HepG2 (cell line): ENCODE results near the gene RBP4.

ENCODE experiments used
- ELK4 ChIP-seq: sonication (generic); formaldehyde crosslinking; IDR thresholded peaks from 2 replicates; pipeline ENCODE4 v1.9.0; 2021; ENCODE audit warnings: missing genetic modification reagents, borderline replicate concordance
- PATZ1 ChIP-seq: sonication (generic); formaldehyde crosslinking; IDR thresholded peaks from 2 replicates; pipeline ENCODE4 v1.4.0; 2020; ENCODE audit warnings: missing genetic modification reagents
- ZNF709 ChIP-seq: sonication (generic); formaldehyde crosslinking; IDR thresholded peaks from 2 replicates; pipeline ENCODE4 v1.5.0; 2020; ENCODE audit warnings: mild to moderate bottlenecking, missing genetic modification reagents

GRCh38 chr10:93630625-93631557 is 29.9 kb upstream of the RBP4 start:
- TF ChIP-seq ZNF709 (CRISPR knock-in tag): no peak
- no peak for TF ChIP-seq PATZ1 (CRISPR knock-in tag)
- TF ChIP-seq ELK4 (CRISPR knock-in tag): no peak
